Colonic mucosa (tissue), 4 donors: ENCODE data around the gene PPIF. TPM values are rescaled to one million over a fixed set of nuclear protein-coding genes. Genes with fewer than 3 reads are reported as not detected.

Source experiments
- DNase-seq: peaks from one replicate; pipeline ENCODE4 v3.0.0-alpha.2; 2020
- H3K27ac ChIP-seq: fragments of 200-600 bp; one replicate; pipeline ENCODE4 v1.8.0; 2021
- H3K27me3 ChIP-seq: fragments of 200-600 bp; one replicate; pipeline ENCODE4 v1.8.0; 2021
- H3K36me3 ChIP-seq: fragments of 200-600 bp; one replicate; pipeline ENCODE4 v1.8.0; 2021
- H3K4me1 ChIP-seq: fragments of 200-600 bp; one replicate; pipeline ENCODE4 v1.8.0; 2021; ENCODE audit warnings: mild to moderate bottlenecking
- H3K4me3 ChIP-seq: fragments of 200-600 bp; one replicate; pipeline ENCODE4 v1.8.0; 2021
- H3K9ac ChIP-seq, 2 donors: one replicate each; pipeline ENCODE4 v1.7.0; 2013; ENCODE audit warnings: control low read depth in 2 of 2, low read depth in 2 of 2, low read length in 2 of 2
- H3K9me3 ChIP-seq: fragments of 200-600 bp; one replicate; pipeline ENCODE4 v1.8.0; 2021
- CTCF ChIP-seq: fragments of 200-600 bp; IDR thresholded peaks from one replicate; pipeline ENCODE4 v1.8.0; 2022; ENCODE audit warnings: antibody characterized with exemption, mild to moderate bottlenecking
- intact Hi-C: fragments of 100-400 bp; cut with DNase I; formaldehyde crosslinking; loops from one replicate; pipeline ENCODE4 v1.14.1; 2022
- total RNA-seq, 2 donors: library from RNA; stranded (reverse); fragmentation: NEBNext Ultra II Directional in 1 of 2; extraction: Animal tissue kit (Norgen Biotek cat#: 25700) in 1 of 2; gene quantifications; one replicate each; pipeline ENCODE4 v1.2.1, GENCODE V29; 2021
- donor health status: healthy.
- donor health status: DM: no; HTN: no; CAD: no.
- donor health status: DM: no; HTN: no; CAD: no.

PPIF gene
- total RNA-seq, 2 donors from 2014 or later = 99.3 to 154 TPM

DNA sequence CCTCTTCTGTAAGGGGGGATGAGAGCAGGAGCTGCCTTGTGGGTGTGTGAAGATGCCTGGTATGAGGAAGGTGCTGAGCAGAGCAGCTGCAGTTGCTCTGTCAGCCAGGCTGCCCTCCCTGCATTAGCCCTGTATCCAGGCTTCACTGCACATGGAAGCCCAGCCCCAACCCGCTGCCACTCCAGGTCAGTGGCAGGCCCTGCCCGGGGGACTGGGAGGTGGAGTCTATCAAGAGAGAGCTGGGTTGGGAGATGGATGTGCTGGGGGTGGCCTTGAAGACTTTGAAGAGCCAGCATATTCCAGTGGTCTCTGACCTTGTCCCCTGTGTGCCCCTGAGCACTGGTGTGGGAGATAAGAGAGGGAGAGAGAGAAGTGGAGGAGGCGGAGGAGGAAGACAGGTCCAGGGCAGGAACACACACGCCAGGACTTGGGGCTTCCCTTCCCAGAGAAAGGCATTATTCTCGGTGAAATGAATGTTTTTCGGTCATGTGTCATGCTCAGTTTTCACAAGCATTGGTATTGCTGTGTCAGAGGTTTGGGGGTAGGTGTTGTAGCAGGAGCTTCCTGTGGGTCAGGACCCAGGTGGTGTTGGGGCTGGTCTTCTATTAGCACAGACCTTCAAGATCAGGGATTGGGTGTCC, 2.6 kb downstream of the PPIF start:
- no peak overlapping the region for H3K4me3 ChIP-seq
- peaks cover 30% of the 10 kb centered on the region for H3K36me3 ChIP-seq
- intact Hi-C loops = no loop called here
- H3K4me1 ChIP-seq = peaks cover 12% of the 10 kb centered on the region
- no peaks in the 10 kb centered on the region for H3K27me3 ChIP-seq
- H3K9ac ChIP-seq = no peak overlapping the region
- DNase-seq = peak; percentile 16
- TF ChIP-seq CTCF = no peak
- no peaks in the 10 kb centered on the region for H3K9me3 ChIP-seq
- H3K27ac ChIP-seq = no peak overlapping the region

- Histone ChIP-seq H3K9me3 (no peaks in the 10 kb centered on the region), H3K36me3 (peaks cover 30% of the 10 kb centered on the region), H3K4me3 (no peak overlapping the region), H3K9ac (no peak overlapping the region), H3K4me1 (peaks cover 12% of the 10 kb centered on the region), H3K27me3 (no peaks in the 10 kb centered on the region), H3K27ac (no peak overlapping the region)
- intact Hi-C loops = no loop called here
- no peak for TF ChIP-seq CTCF
- DNase-seq = peak; percentile 16
Observed at GRCh38 chr10:79350407-79351154, 3.3 kb downstream of the PPIF start.

- Histone ChIP-seq H3K4me3 (no peak overlapping the region), H3K36me3 (peaks cover 30% of the 10 kb centered on the region), H3K27me3 (no peaks in the 10 kb centered on the region), H3K9me3 (no peaks in the 10 kb centered on the region), H3K9ac (no peak overlapping the region), H3K4me1 (peaks cover 12% of the 10 kb centered on the region), H3K27ac (no peak overlapping the region)
- intact Hi-C loops = no loop called here
- DNase-seq = no peak
- TF ChIP-seq CTCF = no peak
Observed at GRCh38 chr10:79351332-79351731, 4.1 kb downstream of the PPIF start.

DNA sequence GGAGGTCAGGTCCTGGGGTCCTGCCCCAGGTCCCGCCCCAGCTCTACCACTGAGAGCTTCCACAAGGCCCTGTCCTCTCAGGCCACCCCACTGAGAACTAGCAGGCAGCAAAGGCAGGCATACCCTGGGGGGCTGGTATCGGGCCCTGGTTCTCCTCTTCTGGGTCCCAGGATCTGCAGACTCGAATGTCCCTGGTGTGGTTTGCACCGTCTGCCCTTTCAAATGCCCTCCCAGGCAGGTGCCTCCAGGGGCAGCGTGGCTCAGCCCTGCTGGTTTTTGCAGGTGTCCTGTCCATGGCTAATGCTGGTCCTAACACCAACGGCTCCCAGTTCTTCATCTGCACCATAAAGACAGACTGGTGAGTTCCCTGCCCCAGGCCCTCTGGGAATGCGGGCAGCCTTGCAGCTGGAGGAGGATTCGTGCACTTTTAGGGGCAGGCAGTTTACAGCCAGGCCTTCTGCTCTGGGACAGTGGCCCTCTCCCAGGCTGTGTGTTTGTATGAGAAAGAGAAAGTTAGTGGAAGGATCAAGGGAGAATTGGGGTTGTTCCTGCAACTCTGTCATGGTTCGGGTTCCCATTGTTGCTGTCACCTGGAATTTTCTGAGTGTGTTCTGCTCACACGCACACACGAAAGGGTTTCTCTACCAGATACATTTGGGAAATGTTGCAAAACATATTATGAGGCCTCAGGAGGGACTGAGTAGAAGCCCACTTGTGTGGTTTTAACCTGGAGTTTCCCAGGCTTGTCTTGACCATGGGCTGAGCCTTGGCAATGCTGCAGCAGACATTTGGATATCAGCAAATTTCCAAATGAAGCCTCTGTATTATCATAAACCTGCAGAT, 5.0 kb downstream of the PPIF start:
- Histone ChIP-seq H3K27me3 (no peaks in the 10 kb centered on the region), H3K4me3 (no peak overlapping the region), H3K9ac (no peak overlapping the region), H3K9me3 (no peaks in the 10 kb centered on the region), H3K4me1 (peaks cover 12% of the 10 kb centered on the region), H3K36me3 (peaks cover 30% of the 10 kb centered on the region), H3K27ac (no peak overlapping the region)
- intact Hi-C loops = no loop called here
- TF ChIP-seq CTCF = no peak
- no peak for DNase-seq

GRCh38 chr10:79353000-79353406, 5.7 kb downstream of the PPIF start:
- intact Hi-C loops = no loop called here
- Histone ChIP-seq H3K27me3 (no peaks in the 10 kb centered on the region), H3K36me3 (peaks cover 30% of the 10 kb centered on the region), H3K9me3 (no peaks in the 10 kb centered on the region), H3K9ac (no peak overlapping the region), H3K27ac (no peak overlapping the region), H3K4me3 (no peak overlapping the region), H3K4me1 (peaks cover 12% of the 10 kb centered on the region)
- no peak for TF ChIP-seq CTCF
- DNase-seq = no peak
